Heart right ventricle (tissue), 16 donors: ENCODE results near the gene EPB41L3. TPM values are rescaled to one million over a fixed set of nuclear protein-coding genes. Genes with fewer than 3 reads are reported as not detected.

ENCODE experiments used
- ATAC-seq, 8 donors: fragments of 200-7000 bp; cut with Tn5 transposase; one replicate each; pipeline ENCODE4 v1.9.1; 2020; ENCODE audit warnings: mild to moderate bottlenecking in 8 of 8, moderate library complexity in 8 of 8, moderate number of reproducible peaks in 1 of 8
- DNase-seq, 2 donors: peaks; one replicate each; pipeline ENCODE4 v3.0.0-alpha.2; 2020
- H3K27ac ChIP-seq, 10 donors: fragments of 200-600 bp; sonication (generic) in 2 of 10; one replicate each; pipeline versions ENCODE4 v1.5.0 to v1.8.0; 2020 to 2022; ENCODE audit warnings: mild to moderate bottlenecking in 3 of 10
- H3K27me3 ChIP-seq, 7 donors: fragments of 200-600 bp; one replicate each; pipeline ENCODE4 v1.8.0; 2021 to 2022; ENCODE audit warnings: mild to moderate bottlenecking in 2 of 7
- H3K36me3 ChIP-seq, 9 donors: fragments of 200-600 bp; sonication (generic) in 1 of 9; one replicate each; pipeline versions ENCODE4 v1.5.0 to v1.8.0; 2020 to 2022; ENCODE audit warnings: mild to moderate bottlenecking in 2 of 9
- H3K4me1 ChIP-seq, 9 donors: fragments of 200-600 bp; sonication (generic) in 1 of 9; one replicate each; pipeline versions ENCODE4 v1.5.0 to v1.8.0; 2020 to 2022; ENCODE audit warnings: mild to moderate bottlenecking in 4 of 9
- H3K4me3 ChIP-seq, 10 donors: fragments of 200-600 bp; sonication (generic) in 2 of 10; one replicate each; pipeline versions ENCODE4 v1.5.0 to v1.8.0; 2020 to 2022; ENCODE audit warnings: mild to moderate bottlenecking in 7 of 10, moderate library complexity in 2 of 10
- H3K9me3 ChIP-seq, 11 donors: fragments of 200-600 bp in 10 of 11; sonication (generic) in 2 of 11; one replicate each; pipeline versions ENCODE4 v1.5.0 to v1.8.0; 2013 to 2022; ENCODE audit warnings: mild to moderate bottlenecking in 2 of 11, control low read depth in 1 of 11, moderate library complexity in 1 of 11
- WGBS, 2 donors: extraction: QIAGEN DNeasy Blood & Tissue Kit; methylation state at CpG; one replicate each; pipeline ENCODE4 v1.1.7; 2013; ENCODE audit warnings: inconsistent platforms in 1 of 2; 5-methylcytosine and 5-hydroxymethylcytosine counted together
- intact Hi-C, 10 donors: fragments of 100-400 bp; cut with DNase I; formaldehyde crosslinking; loops; one replicate each; pipeline versions ENCODE4 v1.11.1 to v1.14.2; 2022
- polyA plus RNA-seq, 2 donors: library from polyadenylated mRNA; stranded (reverse); fragments of 200-250 nt; gene quantifications; one replicate each; pipeline ENCODE4 v1.2.3, GENCODE V29; 2013
- total RNA-seq, 10 donors: library from RNA; stranded (reverse); fragmentation: NEBNext Ultra II Directional in 3 of 10; extraction: Animal tissue kit (Norgen Biotek cat#: 25700) in 3 of 10; gene quantifications; one replicate each; pipeline versions ENCODE4 v1.2.1 to v1.2.4, GENCODE V29; 2021 to 2023
- TF ChIP-seq, protein P1 (sequence below), 9 donors: fragments of 200-600 bp; sonication (generic) in 2 of 9; IDR thresholded peaks; one replicate each; pipeline versions ENCODE4 v1.5.0 to v1.8.0; 2021 to 2022; ENCODE audit warnings: antibody characterized with exemption in 9 of 9, mild to moderate bottlenecking in 5 of 9, moderate library complexity in 1 of 9
- donor health status: Arrhythmogenic right ventricular cardiomyopathy.
- donor health status: ischemic (EF 13 %, LVEDD 7.1; RV severe dilation, severe dysfunction).
- donor health status: healthy with polysubstance abuse.
- donor health status: DM: no; HTN: yes; CAD: no.
- donor health status: DM: no; HTN: no; CAD: no.
- donor health status: ischemic (EF 25% LVEDD 6.9; RV normal size, moderate dysfunction).
- donor health status: ischemic (EF 25% LVEDD 5.7; RV mildly dilated, moderate dysfunction).
- donor health status: healthy.
- donor health status: DM: yes; HTN: yes; CAD: no.
- donor health status: Ischemic cardiomyopathy.
- donor health status: ischemic (EF 35%, LVEDD 5.7; RV mildly dilated, moderate dysfunction).
- donor health status: nonischemic (EF 11% LVEDD 7.7; RV severe dilation, severe dysfunction).
- donor health status: DM: yes; HTN: yes; CAD: no.
- donor health status: PGD.
- donor health status: ischemic (EF 29% LVEDD 5.4; RV normal size, mild dysfunction).
- donor health status: nonischemic (EF 23%, LVEDD 6.1; RV moderate dilation, normal function).

Gene EPB41L3
- total and polyA plus RNA-seq, 12 donors = 2.9 to 29.1 (median 6.3) TPM

DNA sequence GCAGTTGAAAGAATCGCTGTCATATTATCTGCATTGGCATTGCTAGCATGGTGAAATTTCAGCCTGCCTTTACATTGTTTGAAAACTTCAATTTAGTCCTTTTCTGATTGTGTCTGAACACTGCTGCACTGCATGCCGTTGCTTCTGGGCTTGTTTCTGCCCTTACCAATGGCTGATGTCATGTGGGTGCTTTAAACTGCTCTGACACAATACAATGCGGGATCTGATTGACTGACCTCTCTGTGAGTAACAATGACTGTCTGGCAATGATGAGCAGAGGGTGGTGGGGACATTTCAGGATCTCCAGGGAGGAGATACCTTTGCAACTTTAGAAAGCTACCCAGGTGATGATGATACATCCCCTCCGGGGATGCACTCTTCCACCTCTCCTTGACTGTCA is 128.8 kb downstream of the EPB41L3 start:
- ATAC-seq = no peak
- H3K4me1 ChIP-seq = peaks cover 0 to 16% (median 0%) of the 10 kb centered on the region in 9 donors
- no peak for DNase-seq
- no peaks in the 10 kb centered on the region for H3K9me3 ChIP-seq
- no peak overlapping the region for H3K4me3 ChIP-seq
- no peak overlapping the region for H3K27ac ChIP-seq
- H3K36me3 ChIP-seq = peaks cover 0 to 10% (median 0%) of the 10 kb centered on the region in 9 donors
- intact Hi-C loops = no loop called here
- 87 to 89% methylated on average over 4 of the region's 4 CpGs for WGBS, 2 donors
- no peaks in the 10 kb centered on the region for H3K27me3 ChIP-seq
- TF ChIP-seq, protein P1, sequence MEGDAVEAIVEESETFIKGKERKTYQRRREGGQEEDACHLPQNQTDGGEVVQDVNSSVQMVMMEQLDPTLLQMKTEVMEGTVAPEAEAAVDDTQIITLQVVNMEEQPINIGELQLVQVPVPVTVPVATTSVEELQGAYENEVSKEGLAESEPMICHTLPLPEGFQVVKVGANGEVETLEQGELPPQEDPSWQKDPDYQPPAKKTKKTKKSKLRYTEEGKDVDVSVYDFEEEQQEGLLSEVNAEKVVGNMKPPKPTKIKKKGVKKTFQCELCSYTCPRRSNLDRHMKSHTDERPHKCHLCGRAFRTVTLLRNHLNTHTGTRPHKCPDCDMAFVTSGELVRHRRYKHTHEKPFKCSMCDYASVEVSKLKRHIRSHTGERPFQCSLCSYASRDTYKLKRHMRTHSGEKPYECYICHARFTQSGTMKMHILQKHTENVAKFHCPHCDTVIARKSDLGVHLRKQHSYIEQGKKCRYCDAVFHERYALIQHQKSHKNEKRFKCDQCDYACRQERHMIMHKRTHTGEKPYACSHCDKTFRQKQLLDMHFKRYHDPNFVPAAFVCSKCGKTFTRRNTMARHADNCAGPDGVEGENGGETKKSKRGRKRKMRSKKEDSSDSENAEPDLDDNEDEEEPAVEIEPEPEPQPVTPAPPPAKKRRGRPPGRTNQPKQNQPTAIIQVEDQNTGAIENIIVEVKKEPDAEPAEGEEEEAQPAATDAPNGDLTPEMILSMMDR (IDR thresholded peaks at IDR 0.05) = no peak

DNA sequence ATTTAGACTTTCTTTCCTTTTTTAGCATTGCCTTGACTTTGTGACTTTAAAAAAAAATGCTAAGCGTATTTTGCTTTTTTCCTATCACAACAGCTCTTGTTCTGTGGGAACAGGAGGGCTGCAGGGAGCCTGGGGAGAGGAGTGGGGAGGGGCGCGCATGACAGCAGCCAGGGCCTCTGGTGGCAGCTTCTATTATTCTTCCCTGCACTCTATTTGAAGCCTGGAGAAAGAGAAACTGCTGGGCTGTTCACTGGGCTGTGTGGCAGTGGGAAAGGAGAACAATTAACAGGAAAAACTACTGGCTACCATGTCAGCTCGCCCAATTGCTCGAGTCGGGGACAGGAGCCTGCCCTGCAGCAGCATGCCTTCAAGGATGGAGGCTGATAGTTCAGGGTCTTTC is 129.3 kb downstream of the EPB41L3 start:
- ATAC-seq (no peak), DNase-seq (no peak)
- H3K4me1 ChIP-seq = peaks cover 0 to 16% (median 0%) of the 10 kb centered on the region in 9 donors
- H3K36me3 ChIP-seq = peaks cover 0 to 10% (median 0%) of the 10 kb centered on the region in 9 donors
- intact Hi-C loops = no loop called here
- 63 to 70% methylated on average over 6 of the region's 6 CpGs for WGBS, 2 donors
- no peaks in the 10 kb centered on the region for H3K27me3 ChIP-seq
- no peak overlapping the region for H3K4me3 ChIP-seq
- TF ChIP-seq, protein P1 (IDR thresholded peaks at IDR 0.05) = no peak
- no peak overlapping the region for H3K27ac ChIP-seq
- no peaks in the 10 kb centered on the region for H3K9me3 ChIP-seq

DNA sequence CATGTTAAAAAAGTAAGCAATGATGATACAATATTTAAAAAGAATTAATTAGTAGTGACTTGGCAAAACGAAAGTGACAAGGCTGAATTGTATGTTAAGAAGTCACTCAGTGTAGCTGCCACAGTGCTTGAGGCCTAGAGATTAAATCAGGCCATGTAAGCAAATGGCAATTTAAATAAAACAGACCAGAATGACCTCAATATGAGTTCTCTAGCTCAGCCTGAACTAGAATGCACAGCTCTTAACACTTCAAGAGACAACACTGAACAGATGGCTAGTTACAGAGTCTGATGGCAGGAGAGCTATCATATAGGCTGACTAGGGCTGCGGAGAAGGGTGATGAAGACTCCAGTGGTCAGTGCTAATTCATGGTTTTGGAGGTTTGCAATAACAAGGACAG is 130.3 kb downstream of the EPB41L3 start:
- Histone ChIP-seq H3K27ac (no peak overlapping the region), H3K4me3 (no peak overlapping the region), H3K36me3 (peaks cover 0 to 10% (median 0%) of the 10 kb centered on the region in 9 donors), H3K9me3 (no peaks in the 10 kb centered on the region), H3K27me3 (no peaks in the 10 kb centered on the region), H3K4me1 (peaks cover 0 to 15% (median 0%) of the 10 kb centered on the region in 9 donors)
- TF ChIP-seq, protein P1 (IDR thresholded peaks at IDR 0.05) = no peak
- ATAC-seq (no peak), DNase-seq (no peak)
- intact Hi-C loops = no loop called here
- WGBS, 2 donors = 81 to 82% methylated on average over 2 of the region's 2 CpGs

DNA sequence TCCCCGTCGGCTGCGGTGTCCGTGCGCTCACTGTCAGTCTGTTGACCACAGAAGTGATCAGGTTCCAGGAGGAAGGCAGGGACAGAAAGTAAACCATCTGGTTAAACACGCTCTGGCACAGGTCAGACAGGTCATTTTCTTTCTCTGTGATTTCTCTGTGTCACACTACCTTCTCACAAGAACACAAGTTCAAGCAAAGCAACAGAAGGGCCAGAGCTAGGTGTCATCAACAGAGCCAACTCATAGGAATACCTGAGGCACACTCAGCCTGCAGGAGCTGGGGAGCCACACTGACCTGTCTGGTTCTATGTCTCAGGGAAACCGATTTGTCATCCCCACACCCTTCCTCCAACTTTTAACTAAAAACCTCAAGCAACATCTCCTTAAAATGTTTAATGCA is 133.2 kb downstream of the EPB41L3 start:
- H3K27ac ChIP-seq = no peak overlapping the region
- peaks cover 0 to 2% (median 0%) of the 10 kb centered on the region in 7 donors for H3K27me3 ChIP-seq
- intact Hi-C loops = no loop called here
- WGBS, 2 donors = 94 to 96% methylated on average over 7 of the region's 7 CpGs
- H3K4me1 ChIP-seq = no peaks in the 10 kb centered on the region
- TF ChIP-seq, protein P1 (IDR thresholded peaks at IDR 0.05) = no peak
- peaks cover 0 to 27% (median 0%) of the 10 kb centered on the region in 9 donors for H3K36me3 ChIP-seq
- no peak for DNase-seq
- ATAC-seq = no peak
- no peaks in the 10 kb centered on the region for H3K9me3 ChIP-seq
- H3K4me3 ChIP-seq = no peak overlapping the region
